Measurements from ENCODE around the gene ST8SIA6.

DNA sequence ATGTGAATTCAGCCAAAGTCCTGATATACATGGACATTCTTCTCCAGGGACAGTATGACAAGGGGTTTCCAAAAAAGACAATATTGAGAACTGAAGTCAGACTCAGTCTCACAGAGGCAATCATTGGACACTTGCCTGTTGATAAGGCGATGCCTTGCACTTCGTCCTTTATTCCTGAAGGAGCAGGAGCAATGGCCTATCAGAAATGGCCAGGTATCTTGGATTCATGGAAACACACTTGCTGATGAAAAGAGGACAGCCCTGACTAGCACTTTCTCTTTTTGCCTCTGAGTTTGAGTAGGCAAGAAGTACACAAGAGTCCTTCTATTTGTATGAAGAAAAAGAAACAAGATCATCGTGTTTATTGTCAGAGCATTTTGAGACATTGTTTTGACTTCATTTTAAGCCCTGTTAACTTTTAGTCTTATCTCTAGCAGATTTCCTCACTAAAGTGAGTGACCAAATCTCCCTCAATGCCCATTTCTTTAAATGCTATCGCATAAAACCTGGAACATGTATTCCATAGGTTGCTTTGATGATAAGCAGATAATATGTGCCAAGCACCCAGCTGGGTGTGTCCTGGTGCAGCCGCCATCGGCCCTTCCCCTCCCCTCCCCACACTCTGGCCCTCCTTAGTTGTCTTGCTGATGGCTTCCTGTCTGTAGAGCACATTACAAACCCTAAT, 26.6 kb downstream of the ST8SIA6 start:
- TF ChIP-seq CTCF (conservative IDR thresholded peaks at IDR 0.05; ENCODE audit: low read depth, low read length): no peak
- TF ChIP-seq EZH2 (IDR thresholded peaks at IDR 0.05; ENCODE audit: borderline replicate concordance, low read depth, low read length, poor library complexity, severe bottlenecking): no peak

Measured in A673 (cell line).